HL-60 (cell line): ENCODE data around the gene PELI2.

Experiments
- DNase-seq, 2 experiments: peaks; one replicate each; pipeline ENCODE4 v3.0.0-alpha.2; 2010 to 2020; ENCODE audit warnings: low read depth in 1 of 2, low spot score in 1 of 2
- H3K27ac ChIP-seq: fragments of 250-450 bp; sonication (Bioruptor Pico); replicated peaks from 2 replicates; pipeline ENCODE4 v1.5.1; 2020; ENCODE audit warnings: mild to moderate bottlenecking, moderate library complexity
- H3K27me3 ChIP-seq: fragments of 250-450 bp; sonication (Bioruptor Pico); 2 replicates; pipeline ENCODE4 v1.5.1; 2021; ENCODE audit warnings: mild to moderate bottlenecking, moderate library complexity; ENCODE audit not compliant: insufficient read depth, poor library complexity, severe bottlenecking
- H3K4me3 ChIP-seq: replicated peaks from 2 replicates; pipeline ENCODE4 v1.5.1; 2011; ENCODE audit warnings: mild to moderate bottlenecking, control low read depth, low read length; ENCODE audit not compliant: insufficient read depth
- CTCF ChIP-seq: IDR thresholded peaks from one replicate; pipeline ENCODE4 v1.5.1; 2011; ENCODE audit warnings: low read length, control low read depth, inconsistent platforms; ENCODE audit not compliant: insufficient read depth
- GABPA ChIP-seq: IDR thresholded peaks from 2 replicates; pipeline ENCODE4 v1.6.1; 2012; ENCODE audit warnings: low read depth
- POLR2AphosphoS5 ChIP-seq: IDR thresholded peaks from 2 replicates; pipeline ENCODE4 v1.6.1; 2012; ENCODE audit warnings: low read depth
- SPI1 ChIP-seq: IDR thresholded peaks from 2 replicates; pipeline ENCODE4 v1.6.1; 2012; ENCODE audit warnings: low read depth, mild to moderate bottlenecking, borderline replicate concordance
- TF ChIP-seq, protein P1 (sequence below): IDR thresholded peaks from 2 replicates; pipeline ENCODE4 v1.6.1; 2012; ENCODE audit warnings: low read depth; ENCODE audit not compliant: insufficient replicate concordance

PELI2 gene

GRCh38 chr14:56147449-56147848 is 29.2 kb downstream of the PELI2 start:
- Histone ChIP-seq H3K4me3 (no peak overlapping the region), H3K27ac (no peak overlapping the region), H3K27me3 (no peaks in the 10 kb centered on the region)
- TF ChIP-seq, protein P1, sequence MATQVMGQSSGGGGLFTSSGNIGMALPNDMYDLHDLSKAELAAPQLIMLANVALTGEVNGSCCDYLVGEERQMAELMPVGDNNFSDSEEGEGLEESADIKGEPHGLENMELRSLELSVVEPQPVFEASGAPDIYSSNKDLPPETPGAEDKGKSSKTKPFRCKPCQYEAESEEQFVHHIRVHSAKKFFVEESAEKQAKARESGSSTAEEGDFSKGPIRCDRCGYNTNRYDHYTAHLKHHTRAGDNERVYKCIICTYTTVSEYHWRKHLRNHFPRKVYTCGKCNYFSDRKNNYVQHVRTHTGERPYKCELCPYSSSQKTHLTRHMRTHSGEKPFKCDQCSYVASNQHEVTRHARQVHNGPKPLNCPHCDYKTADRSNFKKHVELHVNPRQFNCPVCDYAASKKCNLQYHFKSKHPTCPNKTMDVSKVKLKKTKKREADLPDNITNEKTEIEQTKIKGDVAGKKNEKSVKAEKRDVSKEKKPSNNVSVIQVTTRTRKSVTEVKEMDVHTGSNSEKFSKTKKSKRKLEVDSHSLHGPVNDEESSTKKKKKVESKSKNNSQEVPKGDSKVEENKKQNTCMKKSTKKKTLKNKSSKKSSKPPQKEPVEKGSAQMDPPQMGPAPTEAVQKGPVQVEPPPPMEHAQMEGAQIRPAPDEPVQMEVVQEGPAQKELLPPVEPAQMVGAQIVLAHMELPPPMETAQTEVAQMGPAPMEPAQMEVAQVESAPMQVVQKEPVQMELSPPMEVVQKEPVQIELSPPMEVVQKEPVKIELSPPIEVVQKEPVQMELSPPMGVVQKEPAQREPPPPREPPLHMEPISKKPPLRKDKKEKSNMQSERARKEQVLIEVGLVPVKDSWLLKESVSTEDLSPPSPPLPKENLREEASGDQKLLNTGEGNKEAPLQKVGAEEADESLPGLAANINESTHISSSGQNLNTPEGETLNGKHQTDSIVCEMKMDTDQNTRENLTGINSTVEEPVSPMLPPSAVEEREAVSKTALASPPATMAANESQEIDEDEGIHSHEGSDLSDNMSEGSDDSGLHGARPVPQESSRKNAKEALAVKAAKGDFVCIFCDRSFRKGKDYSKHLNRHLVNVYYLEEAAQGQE: no peak
- no peak for TF ChIP-seq CTCF
- TF ChIP-seq POLR2AphosphoS5: no peak
- no peak for TF ChIP-seq GABPA
- no peak for TF ChIP-seq SPI1
- no peak for DNase-seq

- no peaks in the 10 kb centered on the region for H3K27me3 ChIP-seq
- no peak overlapping the region for H3K27ac ChIP-seq
- no peak for DNase-seq
- TF ChIP-seq SPI1 (peak; percentile 57; the same call in 1 of the 2 replicates), POLR2AphosphoS5 (no peak)
- no peak overlapping the region for H3K4me3 ChIP-seq
Observed at GRCh38 chr14:56147986-56148901, 30.0 kb downstream of the PELI2 start.

DNA sequence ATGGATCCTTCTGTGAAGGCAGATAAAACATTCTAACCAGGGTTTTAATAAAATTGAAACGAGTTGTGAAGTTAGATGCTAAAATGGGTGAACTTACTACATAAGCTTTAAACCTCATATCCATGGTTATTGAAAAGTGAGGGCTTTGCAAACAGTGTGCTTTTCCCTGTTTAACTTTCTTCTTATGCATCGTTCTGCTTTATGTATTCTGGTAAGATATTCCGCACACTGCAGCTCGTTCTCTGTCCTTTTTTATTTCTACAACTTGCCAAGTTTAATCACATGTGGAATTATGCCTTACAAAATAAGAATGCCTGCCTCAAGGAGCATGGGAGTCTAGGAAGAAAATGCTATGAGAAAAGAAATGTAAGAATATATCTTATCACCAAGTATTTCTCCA is 30.9 kb downstream of the PELI2 start:
- H3K27me3 ChIP-seq: no peaks in the 10 kb centered on the region
- DNase-seq: no peak
- TF ChIP-seq CTCF (no peak), GABPA (no peak), POLR2AphosphoS5 (no peak)
- H3K27ac ChIP-seq: no peak overlapping the region
- H3K4me3 ChIP-seq: no peak overlapping the region

DNA sequence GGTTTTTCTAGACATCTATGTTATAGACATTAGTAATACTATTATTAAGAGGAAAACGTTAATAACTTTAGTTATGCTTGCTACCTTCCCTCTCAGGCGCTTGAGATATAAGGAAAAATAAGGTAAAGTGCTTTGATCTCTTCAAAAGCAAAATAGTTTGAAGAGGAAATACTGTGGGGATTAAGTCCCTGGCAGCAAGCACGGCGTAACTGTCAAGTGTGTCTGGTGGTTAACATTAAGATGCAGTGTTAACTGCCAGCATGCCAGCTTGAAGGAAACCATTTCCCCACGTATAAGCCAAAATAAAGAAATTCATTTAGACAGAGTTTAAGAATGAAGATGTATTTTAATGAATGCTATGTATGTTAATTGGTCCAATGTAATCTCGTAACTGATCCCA is 31.8 kb downstream of the PELI2 start:
- TF ChIP-seq, protein P1: no peak
- no peak for TF ChIP-seq SPI1
- no peak for TF ChIP-seq POLR2AphosphoS5
- TF ChIP-seq GABPA: no peak
- no peak for TF ChIP-seq CTCF
- H3K27me3 ChIP-seq: no peaks in the 10 kb centered on the region
- no peak overlapping the region; the same call in 1 of the 2 replicates for H3K27ac ChIP-seq
- peak in 1 of 2 experiments; percentile 23 for DNase-seq
- H3K4me3 ChIP-seq: no peak overlapping the region
